Measurements from ENCODE around the gene RHEB. TPM values are rescaled to one million over a fixed set of nuclear protein-coding genes. Genes with fewer than 3 reads are reported as not detected.

The RHEB gene
- total and polyA plus RNA-seq, 2 experiments from 2014 or later, result 101 to 239 TPM

DNA sequence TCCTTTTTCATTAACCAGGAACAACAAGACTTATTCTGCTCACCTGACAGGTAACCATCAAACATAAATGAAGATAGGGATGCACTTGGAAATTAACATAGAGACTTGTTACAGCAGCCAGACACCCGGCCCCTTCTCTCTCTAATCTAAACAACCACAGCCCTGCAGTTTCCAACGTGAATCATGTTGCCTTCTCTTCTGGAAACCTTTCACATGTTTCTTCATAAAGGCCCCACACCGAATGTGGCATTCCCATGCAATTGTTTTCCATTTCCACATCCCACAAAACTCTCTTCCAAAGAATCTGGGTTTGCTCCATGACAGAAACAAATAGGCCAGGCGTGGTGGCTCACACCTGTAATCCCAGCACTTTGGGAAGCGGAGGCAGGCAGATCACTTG, 94.9 kb downstream of the RHEB start:
- Mint-ChIP-seq H3K9me3 (peaks cover 33% of the 10 kb centered on the region), H3K36me3 (ENCODE audit: low read depth) (peaks cover 13% of the 10 kb centered on the region; the same call in 2 of the 3 replicates), H3K27me3 (ENCODE audit: insufficient read depth, low read depth, poor library complexity) (peaks cover 11% of the 10 kb centered on the region), H3K4me1 (peaks cover 21% of the 10 kb centered on the region), H3K4me3 (no peak overlapping the region), H3K27ac (no peak overlapping the region)
- Histone ChIP-seq H3K27ac (ENCODE audit: low read depth) (no peak overlapping the region), H3K79me2 (replicated peaks; ENCODE audit: insufficient read depth) (no peaks in the 10 kb centered on the region), H2AFZ (no peak overlapping the region), H4K20me1 (replicated peaks; ENCODE audit: insufficient read depth) (no peaks in the 10 kb centered on the region), H3K9me2 (ENCODE audit: insufficient read depth) (no peaks in the 10 kb centered on the region), H3K36me3 (ENCODE audit: insufficient read depth) (no peaks in the 10 kb centered on the region; the same call in 1 of the 2 replicates), H3F3A (replicated peaks; ENCODE audit: low read depth) (no peaks in the 10 kb centered on the region), H3K4me3 (no peak overlapping the region), H3K4me1 (ENCODE audit: insufficient read depth) (peaks cover 20% of the 10 kb centered on the region), H3K4me2 (no peak overlapping the region), H3K27me3 (ENCODE audit: insufficient read depth) (no peaks in the 10 kb centered on the region)
- no peak for DNase-seq (ENCODE audit: low spot score)
- ATAC-seq, result no peak
- TF ChIP-seq EZH2 (IDR thresholded peaks at IDR 0.05; ENCODE audit: low read depth, unreplicated experiment), result no peak
- TF ChIP-seq EZH2phosphoT487 (IDR thresholded peaks at IDR 0.05; ENCODE audit: unreplicated experiment), result no peak
- TF ChIP-seq, protein P1, sequence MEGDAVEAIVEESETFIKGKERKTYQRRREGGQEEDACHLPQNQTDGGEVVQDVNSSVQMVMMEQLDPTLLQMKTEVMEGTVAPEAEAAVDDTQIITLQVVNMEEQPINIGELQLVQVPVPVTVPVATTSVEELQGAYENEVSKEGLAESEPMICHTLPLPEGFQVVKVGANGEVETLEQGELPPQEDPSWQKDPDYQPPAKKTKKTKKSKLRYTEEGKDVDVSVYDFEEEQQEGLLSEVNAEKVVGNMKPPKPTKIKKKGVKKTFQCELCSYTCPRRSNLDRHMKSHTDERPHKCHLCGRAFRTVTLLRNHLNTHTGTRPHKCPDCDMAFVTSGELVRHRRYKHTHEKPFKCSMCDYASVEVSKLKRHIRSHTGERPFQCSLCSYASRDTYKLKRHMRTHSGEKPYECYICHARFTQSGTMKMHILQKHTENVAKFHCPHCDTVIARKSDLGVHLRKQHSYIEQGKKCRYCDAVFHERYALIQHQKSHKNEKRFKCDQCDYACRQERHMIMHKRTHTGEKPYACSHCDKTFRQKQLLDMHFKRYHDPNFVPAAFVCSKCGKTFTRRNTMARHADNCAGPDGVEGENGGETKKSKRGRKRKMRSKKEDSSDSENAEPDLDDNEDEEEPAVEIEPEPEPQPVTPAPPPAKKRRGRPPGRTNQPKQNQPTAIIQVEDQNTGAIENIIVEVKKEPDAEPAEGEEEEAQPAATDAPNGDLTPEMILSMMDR (conservative IDR thresholded peaks at IDR 0.05; ENCODE audit: low read depth in 2 of 2), result no peak
- TF ChIP-seq, protein P2, sequence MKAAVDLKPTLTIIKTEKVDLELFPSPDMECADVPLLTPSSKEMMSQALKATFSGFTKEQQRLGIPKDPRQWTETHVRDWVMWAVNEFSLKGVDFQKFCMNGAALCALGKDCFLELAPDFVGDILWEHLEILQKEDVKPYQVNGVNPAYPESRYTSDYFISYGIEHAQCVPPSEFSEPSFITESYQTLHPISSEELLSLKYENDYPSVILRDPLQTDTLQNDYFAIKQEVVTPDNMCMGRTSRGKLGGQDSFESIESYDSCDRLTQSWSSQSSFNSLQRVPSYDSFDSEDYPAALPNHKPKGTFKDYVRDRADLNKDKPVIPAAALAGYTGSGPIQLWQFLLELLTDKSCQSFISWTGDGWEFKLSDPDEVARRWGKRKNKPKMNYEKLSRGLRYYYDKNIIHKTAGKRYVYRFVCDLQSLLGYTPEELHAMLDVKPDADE (IDR thresholded peaks at IDR 0.05), result no peak
- no peak for TF ChIP-seq JUNB (IDR thresholded peaks at IDR 0.05; ENCODE audit: unreplicated experiment)
- no peak for TF ChIP-seq ZNF114 (CRISPR knock-in tag; IDR thresholded peaks at IDR 0.05)
- no peak for TF ChIP-seq CREB1 (CRISPR knock-in tag; IDR thresholded peaks at IDR 0.05; ENCODE audit: low read depth)
- TF ChIP-seq, protein P3, sequence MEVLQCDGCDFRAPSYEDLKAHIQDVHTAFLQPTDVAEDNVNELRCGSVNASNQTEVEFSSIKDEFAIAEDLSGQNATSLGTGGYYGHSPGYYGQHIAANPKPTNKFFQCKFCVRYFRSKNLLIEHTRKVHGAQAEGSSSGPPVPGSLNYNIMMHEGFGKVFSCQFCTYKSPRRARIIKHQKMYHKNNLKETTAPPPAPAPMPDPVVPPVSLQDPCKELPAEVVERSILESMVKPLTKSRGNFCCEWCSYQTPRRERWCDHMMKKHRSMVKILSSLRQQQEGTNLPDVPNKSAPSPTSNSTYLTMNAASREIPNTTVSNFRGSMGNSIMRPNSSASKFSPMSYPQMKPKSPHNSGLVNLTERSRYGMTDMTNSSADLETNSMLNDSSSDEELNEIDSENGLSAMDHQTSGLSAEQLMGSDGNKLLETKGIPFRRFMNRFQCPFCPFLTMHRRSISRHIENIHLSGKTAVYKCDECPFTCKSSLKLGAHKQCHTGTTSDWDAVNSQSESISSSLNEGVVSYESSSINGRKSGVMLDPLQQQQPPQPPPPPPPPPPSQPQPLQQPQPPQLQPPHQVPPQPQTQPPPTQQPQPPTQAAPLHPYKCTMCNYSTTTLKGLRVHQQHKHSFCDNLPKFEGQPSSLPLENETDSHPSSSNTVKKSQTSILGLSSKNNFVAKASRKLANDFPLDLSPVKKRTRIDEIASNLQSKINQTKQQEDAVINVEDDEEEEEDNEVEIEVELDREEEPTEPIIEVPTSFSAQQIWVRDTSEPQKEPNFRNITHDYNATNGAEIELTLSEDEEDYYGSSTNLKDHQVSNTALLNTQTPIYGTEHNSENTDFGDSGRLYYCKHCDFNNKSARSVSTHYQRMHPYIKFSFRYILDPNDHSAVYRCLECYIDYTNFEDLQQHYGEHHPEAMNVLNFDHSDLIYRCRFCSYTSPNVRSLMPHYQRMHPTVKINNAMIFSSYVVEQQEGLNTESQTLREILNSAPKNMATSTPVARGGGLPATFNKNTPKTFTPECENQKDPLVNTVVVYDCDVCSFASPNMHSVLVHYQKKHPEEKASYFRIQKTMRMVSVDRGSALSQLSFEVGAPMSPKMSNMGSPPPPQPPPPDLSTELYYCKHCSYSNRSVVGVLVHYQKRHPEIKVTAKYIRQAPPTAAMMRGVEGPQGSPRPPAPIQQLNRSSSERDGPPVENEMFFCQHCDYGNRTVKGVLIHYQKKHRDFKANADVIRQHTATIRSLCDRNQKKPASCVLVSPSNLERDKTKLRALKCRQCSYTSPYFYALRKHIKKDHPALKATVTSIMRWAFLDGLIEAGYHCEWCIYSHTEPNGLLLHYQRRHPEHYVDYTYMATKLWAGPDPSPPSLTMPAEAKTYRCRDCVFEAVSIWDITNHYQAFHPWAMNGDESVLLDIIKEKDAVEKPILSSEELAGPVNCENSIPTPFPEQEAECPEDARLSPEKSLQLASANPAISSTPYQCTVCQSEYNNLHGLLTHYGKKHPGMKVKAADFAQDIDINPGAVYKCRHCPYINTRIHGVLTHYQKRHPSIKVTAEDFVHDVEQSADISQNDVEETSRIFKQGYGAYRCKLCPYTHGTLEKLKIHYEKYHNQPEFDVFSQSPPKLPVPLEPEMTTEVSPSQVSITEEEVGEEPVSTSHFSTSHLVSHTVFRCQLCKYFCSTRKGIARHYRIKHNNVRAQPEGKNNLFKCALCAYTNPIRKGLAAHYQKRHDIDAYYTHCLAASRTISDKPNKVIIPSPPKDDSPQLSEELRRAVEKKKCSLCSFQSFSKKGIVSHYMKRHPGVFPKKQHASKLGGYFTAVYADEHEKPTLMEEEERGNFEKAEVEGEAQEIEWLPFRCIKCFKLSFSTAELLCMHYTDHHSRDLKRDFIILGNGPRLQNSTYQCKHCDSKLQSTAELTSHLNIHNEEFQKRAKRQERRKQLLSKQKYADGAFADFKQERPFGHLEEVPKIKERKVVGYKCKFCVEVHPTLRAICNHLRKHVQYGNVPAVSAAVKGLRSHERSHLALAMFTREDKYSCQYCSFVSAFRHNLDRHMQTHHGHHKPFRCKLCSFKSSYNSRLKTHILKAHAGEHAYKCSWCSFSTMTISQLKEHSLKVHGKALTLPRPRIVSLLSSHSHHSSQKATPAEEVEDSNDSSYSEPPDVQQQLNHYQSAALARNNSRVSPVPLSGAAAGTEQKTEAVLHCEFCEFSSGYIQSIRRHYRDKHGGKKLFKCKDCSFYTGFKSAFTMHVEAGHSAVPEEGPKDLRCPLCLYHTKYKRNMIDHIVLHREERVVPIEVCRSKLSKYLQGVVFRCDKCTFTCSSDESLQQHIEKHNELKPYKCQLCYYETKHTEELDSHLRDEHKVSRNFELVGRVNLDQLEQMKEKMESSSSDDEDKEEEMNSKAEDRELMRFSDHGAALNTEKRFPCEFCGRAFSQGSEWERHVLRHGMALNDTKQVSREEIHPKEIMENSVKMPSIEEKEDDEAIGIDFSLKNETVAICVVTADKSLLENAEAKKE (CRISPR knock-in tag; IDR thresholded peaks at IDR 0.05), result no peak
- TF ChIP-seq NANOG (IDR thresholded peaks at IDR 0.05; ENCODE audit: borderline replicate concordance), result no peak
- TF ChIP-seq POLR2AphosphoS5 (IDR thresholded peaks at IDR 0.05; ENCODE audit: low read depth), result no peak
- TF ChIP-seq, protein P4, sequence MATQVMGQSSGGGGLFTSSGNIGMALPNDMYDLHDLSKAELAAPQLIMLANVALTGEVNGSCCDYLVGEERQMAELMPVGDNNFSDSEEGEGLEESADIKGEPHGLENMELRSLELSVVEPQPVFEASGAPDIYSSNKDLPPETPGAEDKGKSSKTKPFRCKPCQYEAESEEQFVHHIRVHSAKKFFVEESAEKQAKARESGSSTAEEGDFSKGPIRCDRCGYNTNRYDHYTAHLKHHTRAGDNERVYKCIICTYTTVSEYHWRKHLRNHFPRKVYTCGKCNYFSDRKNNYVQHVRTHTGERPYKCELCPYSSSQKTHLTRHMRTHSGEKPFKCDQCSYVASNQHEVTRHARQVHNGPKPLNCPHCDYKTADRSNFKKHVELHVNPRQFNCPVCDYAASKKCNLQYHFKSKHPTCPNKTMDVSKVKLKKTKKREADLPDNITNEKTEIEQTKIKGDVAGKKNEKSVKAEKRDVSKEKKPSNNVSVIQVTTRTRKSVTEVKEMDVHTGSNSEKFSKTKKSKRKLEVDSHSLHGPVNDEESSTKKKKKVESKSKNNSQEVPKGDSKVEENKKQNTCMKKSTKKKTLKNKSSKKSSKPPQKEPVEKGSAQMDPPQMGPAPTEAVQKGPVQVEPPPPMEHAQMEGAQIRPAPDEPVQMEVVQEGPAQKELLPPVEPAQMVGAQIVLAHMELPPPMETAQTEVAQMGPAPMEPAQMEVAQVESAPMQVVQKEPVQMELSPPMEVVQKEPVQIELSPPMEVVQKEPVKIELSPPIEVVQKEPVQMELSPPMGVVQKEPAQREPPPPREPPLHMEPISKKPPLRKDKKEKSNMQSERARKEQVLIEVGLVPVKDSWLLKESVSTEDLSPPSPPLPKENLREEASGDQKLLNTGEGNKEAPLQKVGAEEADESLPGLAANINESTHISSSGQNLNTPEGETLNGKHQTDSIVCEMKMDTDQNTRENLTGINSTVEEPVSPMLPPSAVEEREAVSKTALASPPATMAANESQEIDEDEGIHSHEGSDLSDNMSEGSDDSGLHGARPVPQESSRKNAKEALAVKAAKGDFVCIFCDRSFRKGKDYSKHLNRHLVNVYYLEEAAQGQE (IDR thresholded peaks at IDR 0.05; ENCODE audit: unreplicated experiment), result no peak
- TF ChIP-seq STAT1 (IDR thresholded peaks at IDR 0.05; ENCODE audit: unreplicated experiment), result no peak
- no peak for TF ChIP-seq ZNF331 (CRISPR knock-in tag; IDR thresholded peaks at IDR 0.05; ENCODE audit: low read depth)

Measured in GM23338 (cell line).